Panc1 (cell line): ENCODE data around the gene KCNIP4.

ENCODE experiments used
- POLR2AphosphoS5 ChIP-seq: IDR thresholded peaks from 2 replicates; pipeline ENCODE4 v1.6.1; 2012; ENCODE audit warnings: mild to moderate bottlenecking, low read depth, low read length, moderate library complexity
- TCF7L2 ChIP-seq: IDR thresholded peaks from 2 replicates; pipeline ENCODE4 v1.6.1; 2011; ENCODE audit warnings: mild to moderate bottlenecking, low read depth, low read length, inconsistent platforms
- TF ChIP-seq, protein P1 (sequence below): fragments of 450-650 bp; IDR thresholded peaks from 2 replicates; pipeline ENCODE4 v1.5.1; 2017; ENCODE audit warnings: mild to moderate bottlenecking
- TF ChIP-seq, protein P2 (sequence below), 2 experiments: IDR thresholded peaks; 2 replicates each; pipeline ENCODE4 v1.6.1; 2011 to 2012; ENCODE audit warnings: low read depth in 2 of 2, control low read depth in 1 of 2, low read length in 1 of 2, mild to moderate bottlenecking in 1 of 2, moderate library complexity in 1 of 2; ENCODE audit not compliant: insufficient read depth in 1 of 2

DNA sequence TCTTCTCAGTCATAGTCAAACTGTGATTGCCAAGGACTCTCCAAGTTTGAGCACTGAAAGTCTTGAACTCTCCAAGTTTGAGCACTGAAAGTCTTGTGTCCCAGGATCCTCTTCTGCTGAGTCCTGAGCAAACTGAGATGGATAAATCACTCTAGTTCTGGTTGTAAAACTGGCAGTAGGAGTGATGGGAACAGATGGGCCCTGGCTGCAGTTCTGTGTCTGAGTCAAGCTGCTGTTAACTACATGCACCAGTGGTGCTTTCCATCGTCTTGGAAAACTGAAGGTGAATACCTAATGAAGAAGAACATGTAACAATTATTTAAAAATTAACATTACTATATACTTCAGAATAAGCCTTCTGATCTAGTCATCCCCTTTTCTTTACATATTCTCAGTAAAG lies 27.6 kb upstream of the KCNIP4 start:
- TF ChIP-seq POLR2AphosphoS5 (no peak), TCF7L2 (no peak)
- TF ChIP-seq, protein P1, sequence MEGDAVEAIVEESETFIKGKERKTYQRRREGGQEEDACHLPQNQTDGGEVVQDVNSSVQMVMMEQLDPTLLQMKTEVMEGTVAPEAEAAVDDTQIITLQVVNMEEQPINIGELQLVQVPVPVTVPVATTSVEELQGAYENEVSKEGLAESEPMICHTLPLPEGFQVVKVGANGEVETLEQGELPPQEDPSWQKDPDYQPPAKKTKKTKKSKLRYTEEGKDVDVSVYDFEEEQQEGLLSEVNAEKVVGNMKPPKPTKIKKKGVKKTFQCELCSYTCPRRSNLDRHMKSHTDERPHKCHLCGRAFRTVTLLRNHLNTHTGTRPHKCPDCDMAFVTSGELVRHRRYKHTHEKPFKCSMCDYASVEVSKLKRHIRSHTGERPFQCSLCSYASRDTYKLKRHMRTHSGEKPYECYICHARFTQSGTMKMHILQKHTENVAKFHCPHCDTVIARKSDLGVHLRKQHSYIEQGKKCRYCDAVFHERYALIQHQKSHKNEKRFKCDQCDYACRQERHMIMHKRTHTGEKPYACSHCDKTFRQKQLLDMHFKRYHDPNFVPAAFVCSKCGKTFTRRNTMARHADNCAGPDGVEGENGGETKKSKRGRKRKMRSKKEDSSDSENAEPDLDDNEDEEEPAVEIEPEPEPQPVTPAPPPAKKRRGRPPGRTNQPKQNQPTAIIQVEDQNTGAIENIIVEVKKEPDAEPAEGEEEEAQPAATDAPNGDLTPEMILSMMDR = no peak
- TF ChIP-seq, protein P2, sequence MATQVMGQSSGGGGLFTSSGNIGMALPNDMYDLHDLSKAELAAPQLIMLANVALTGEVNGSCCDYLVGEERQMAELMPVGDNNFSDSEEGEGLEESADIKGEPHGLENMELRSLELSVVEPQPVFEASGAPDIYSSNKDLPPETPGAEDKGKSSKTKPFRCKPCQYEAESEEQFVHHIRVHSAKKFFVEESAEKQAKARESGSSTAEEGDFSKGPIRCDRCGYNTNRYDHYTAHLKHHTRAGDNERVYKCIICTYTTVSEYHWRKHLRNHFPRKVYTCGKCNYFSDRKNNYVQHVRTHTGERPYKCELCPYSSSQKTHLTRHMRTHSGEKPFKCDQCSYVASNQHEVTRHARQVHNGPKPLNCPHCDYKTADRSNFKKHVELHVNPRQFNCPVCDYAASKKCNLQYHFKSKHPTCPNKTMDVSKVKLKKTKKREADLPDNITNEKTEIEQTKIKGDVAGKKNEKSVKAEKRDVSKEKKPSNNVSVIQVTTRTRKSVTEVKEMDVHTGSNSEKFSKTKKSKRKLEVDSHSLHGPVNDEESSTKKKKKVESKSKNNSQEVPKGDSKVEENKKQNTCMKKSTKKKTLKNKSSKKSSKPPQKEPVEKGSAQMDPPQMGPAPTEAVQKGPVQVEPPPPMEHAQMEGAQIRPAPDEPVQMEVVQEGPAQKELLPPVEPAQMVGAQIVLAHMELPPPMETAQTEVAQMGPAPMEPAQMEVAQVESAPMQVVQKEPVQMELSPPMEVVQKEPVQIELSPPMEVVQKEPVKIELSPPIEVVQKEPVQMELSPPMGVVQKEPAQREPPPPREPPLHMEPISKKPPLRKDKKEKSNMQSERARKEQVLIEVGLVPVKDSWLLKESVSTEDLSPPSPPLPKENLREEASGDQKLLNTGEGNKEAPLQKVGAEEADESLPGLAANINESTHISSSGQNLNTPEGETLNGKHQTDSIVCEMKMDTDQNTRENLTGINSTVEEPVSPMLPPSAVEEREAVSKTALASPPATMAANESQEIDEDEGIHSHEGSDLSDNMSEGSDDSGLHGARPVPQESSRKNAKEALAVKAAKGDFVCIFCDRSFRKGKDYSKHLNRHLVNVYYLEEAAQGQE (IDR thresholded peaks at IDR 0.05; ENCODE audit: insufficient read depth in 1 of 2, low read depth in 2 of 2, low read length in 1 of 2) = no peak
